B cell (primary cell): ENCODE data around the gene MS4A18. TPM values are rescaled to one million over a fixed set of nuclear protein-coding genes. Genes with fewer than 3 reads are reported as not detected.

Source experiments
- ATAC-seq: fragments of 200-7000 bp; cut with Tn5 transposase; one replicate; pipeline ENCODE4 v1.10.0; 2021; ENCODE audit warnings: low read depth, mild to moderate bottlenecking, moderate number of reproducible peaks, moderate library complexity
- CTCF ChIA-PET: fragments of 350-600 bp; sonication (Branson Sonifier 250); formaldehyde crosslinking; loops from one replicate; lab custom pipeline; 2021; ENCODE audit warnings: antibody characterized with exemption, inconsistent platforms; lab: Charles Lee
- POLR2A ChIA-PET: fragments of 350-600 bp; sonication (Branson Sonifier 250); formaldehyde crosslinking; loops from one replicate; lab custom pipeline; 2021; ENCODE audit warnings: antibody characterized with exemption; lab: Charles Lee
- DNase-seq: peaks from one replicate; pipeline ENCODE4 v3.0.0; 2013
- H2AFZ ChIP-seq: 2 replicates; pipeline ENCODE4 v1.6.1; 2012; ENCODE audit warnings: mild to moderate bottlenecking, low read depth, low read length; ENCODE audit not compliant: insufficient read depth, poor library complexity, severe bottlenecking
- H3K27ac ChIP-seq, 2 donors: 1 replicate in 1 of 2; 2 replicates in 1 of 2; pipeline ENCODE4 v1.5.1; 2012 to 2013; ENCODE audit warnings: low read length in 2 of 2, mild to moderate bottlenecking in 2 of 2, moderate library complexity in 1 of 2
- H3K27me3 ChIP-seq, 4 experiments: fragments of 200-600 bp in 1 of 4; sonication (generic) in 1 of 4; replicated peaks in 1 of 4; 1 replicate in 2 of 4; 2 replicates in 2 of 4; pipeline versions ENCODE4 v1.6.1 to v1.7.0; 2013 to 2016; ENCODE audit warnings: low read length in 3 of 4, mild to moderate bottlenecking in 2 of 4, mixed read lengths in 1 of 4, moderate library complexity in 1 of 4; ENCODE audit not compliant: insufficient read depth in 4 of 4, control insufficient read depth in 3 of 4; ENCODE audit errors: control extremely low read depth in 1 of 4
- H3K36me3 ChIP-seq, 2 experiments: replicated peaks in 1 of 2; 1 replicate in 1 of 2; 2 replicates in 1 of 2; pipeline versions ENCODE4 v1.6.1 to v1.7.1; 2013; ENCODE audit warnings: low read length in 1 of 2; ENCODE audit not compliant: insufficient read depth in 2 of 2, control insufficient read depth in 1 of 2; ENCODE audit errors: control extremely low read depth in 1 of 2, extremely low read depth in 1 of 2
- H3K4me1 ChIP-seq, 2 donors: fragments of 200-600 bp in 1 of 2; sonication (generic) in 1 of 2; 1 replicate in 1 of 2; 2 replicates in 1 of 2; pipeline versions ENCODE4 v1.5.1 to v1.6.1; 2013 to 2017; ENCODE audit warnings: low read length in 2 of 2; ENCODE audit not compliant: control insufficient read depth in 2 of 2, insufficient read depth in 2 of 2
- H3K4me2 ChIP-seq: replicated peaks from 2 replicates; pipeline ENCODE3; 2012; ENCODE audit warnings: mild to moderate bottlenecking, low read depth, low read length; ENCODE audit not compliant: poor library complexity, severe bottlenecking
- H3K4me3 ChIP-seq, 5 experiments: fragments of 200-600 bp in 1 of 5; sonication (generic) in 1 of 5; 1 replicate in 3 of 5; 2 replicates in 2 of 5; pipeline versions ENCODE4 v1.5.1 to v1.7.0; 2011 to 2016; ENCODE audit warnings: low read length in 4 of 5, mild to moderate bottlenecking in 4 of 5, low read depth in 2 of 5, control low read depth in 1 of 5, moderate library complexity in 1 of 5; ENCODE audit not compliant: insufficient read depth in 1 of 5; ENCODE audit errors: control extremely low read depth in 1 of 5, extremely low read depth in 1 of 5
- H3K79me2 ChIP-seq: fragments of 200-600 bp; sonication (generic); one replicate; pipeline ENCODE4 v1.6.0; 2016; ENCODE audit warnings: low read length; ENCODE audit not compliant: control insufficient read depth, insufficient read depth
- H3K9ac ChIP-seq: fragments of 200-600 bp; sonication (generic); 2 replicates; pipeline ENCODE4 v1.6.1; 2017; ENCODE audit warnings: mild to moderate bottlenecking, low read length, moderate library complexity
- H3K9me3 ChIP-seq, 3 donors: one replicate each; pipeline versions ENCODE4 v1.6.1 to v1.7.1; 2013; ENCODE audit warnings: low read length in 2 of 3; ENCODE audit not compliant: control insufficient read depth in 2 of 3, insufficient read depth in 1 of 3; ENCODE audit errors: control extremely low read depth in 1 of 3
- H4K20me1 ChIP-seq: 2 replicates; pipeline ENCODE4 v1.6.0; 2012; ENCODE audit warnings: mild to moderate bottlenecking, low read length; ENCODE audit not compliant: insufficient read depth, control insufficient read depth, poor library complexity, severe bottlenecking
- H3K27ac Mint-ChIP-seq: one replicate; pipeline ENCODE4 v1.8.0; 2021; ENCODE audit warnings: mixed read lengths
- H3K27me3 Mint-ChIP-seq: one replicate; pipeline ENCODE4 v1.8.0; 2021; ENCODE audit warnings: mixed read lengths
- H3K4me1 Mint-ChIP-seq: one replicate; pipeline ENCODE4 v1.8.0; 2021; ENCODE audit warnings: mixed read lengths
- H3K4me3 Mint-ChIP-seq: one replicate; pipeline ENCODE4 v1.8.0; 2021; ENCODE audit warnings: mixed read lengths
- H3K9me3 Mint-ChIP-seq: one replicate; pipeline ENCODE4 v1.8.0; 2022; ENCODE audit warnings: mixed read lengths; ENCODE audit not compliant: insufficient read depth
- WGBS: methylation state at CpG from one replicate; pipeline ENCODE4 v1.1.5; 2013; ENCODE audit warnings: missing lambda C conversion rate; ENCODE audit not compliant: insufficient coverage; 5-methylcytosine and 5-hydroxymethylcytosine counted together
- intact Hi-C: fragments of 100-400 bp; cut with micrococcal nuclease; formaldehyde crosslinking; loops from one replicate; pipeline ENCODE4 v1.10.0; 2022
- polyA plus RNA-seq: library from polyadenylated mRNA; depleted of rRNA; stranded (reverse); fragments of >200 nt; gene quantifications from 2 replicates; pipeline ENCODE4 v1.2.3, GENCODE V29; 2012
- total RNA-seq, 2 donors: library from RNA; stranded (reverse); fragments of 120-200 nt in 1 of 2; gene quantifications; 1 replicate in 1 of 2; 2 replicates in 1 of 2; pipeline versions ENCODE4 v1.2.3 to v1.2.4, GENCODE V29; 2013 to 2022
- TF ChIP-seq, protein P1 (sequence below): fragments of 200-600 bp; IDR thresholded peaks from one replicate; pipeline ENCODE4 v1.8.0; 2022; ENCODE audit warnings: antibody characterized with exemption, mild to moderate bottlenecking

Gene MS4A18
- total and polyA plus RNA-seq, 2 donors (not counting 1 experiment from before 2014, with no cell fraction given) = not detected

DNA sequence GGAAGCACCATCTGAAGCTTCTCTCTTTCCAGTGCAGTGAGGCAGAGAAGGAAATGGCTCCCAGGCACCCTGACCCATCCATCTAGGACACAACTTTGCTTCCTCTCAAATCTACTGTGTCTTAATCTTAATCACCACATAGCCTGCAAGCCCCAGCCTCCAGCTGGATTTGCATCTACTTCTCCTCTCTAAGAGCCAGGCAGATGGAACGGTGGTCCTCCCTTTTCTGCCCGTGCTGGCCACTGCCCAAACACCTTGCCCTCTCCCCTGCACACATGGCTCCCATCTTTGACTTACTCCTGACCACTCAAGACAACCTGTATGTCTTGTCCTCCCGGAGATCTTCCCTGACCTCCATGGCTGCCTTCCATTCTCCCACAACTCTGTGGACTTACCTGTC lies 68.0 kb downstream of the MS4A18 start:
- WGBS = 91% methylated on average over 3 of the region's 3 CpGs
- CTCF ChIA-PET = no interaction called here
- H3K4me1 Mint-ChIP-seq = no peaks in the 10 kb centered on the region
- no peak overlapping the region for H3K27ac Mint-ChIP-seq
- intact Hi-C loops = no loop called here
- H3K36me3 ChIP-seq = no peaks in the 10 kb centered on the region
- ATAC-seq (no peak), DNase-seq (no peak)
- no peaks in the 10 kb centered on the region for H3K9me3 ChIP-seq
- no peaks in the 10 kb centered on the region for H3K4me1 ChIP-seq
- no peak overlapping the region for H3K4me3 ChIP-seq
- no peak overlapping the region for H3K4me3 Mint-ChIP-seq
- no peak overlapping the region for H3K9ac ChIP-seq
- no peak overlapping the region for H3K4me2 ChIP-seq
- H3K27me3 ChIP-seq = no peaks in the 10 kb centered on the region
- H3K79me2 ChIP-seq = no peaks in the 10 kb centered on the region
- H2AFZ ChIP-seq = no peak overlapping the region
- H3K27me3 Mint-ChIP-seq = no peaks in the 10 kb centered on the region
- H3K27ac ChIP-seq = no peak overlapping the region
- TF ChIP-seq, protein P1, sequence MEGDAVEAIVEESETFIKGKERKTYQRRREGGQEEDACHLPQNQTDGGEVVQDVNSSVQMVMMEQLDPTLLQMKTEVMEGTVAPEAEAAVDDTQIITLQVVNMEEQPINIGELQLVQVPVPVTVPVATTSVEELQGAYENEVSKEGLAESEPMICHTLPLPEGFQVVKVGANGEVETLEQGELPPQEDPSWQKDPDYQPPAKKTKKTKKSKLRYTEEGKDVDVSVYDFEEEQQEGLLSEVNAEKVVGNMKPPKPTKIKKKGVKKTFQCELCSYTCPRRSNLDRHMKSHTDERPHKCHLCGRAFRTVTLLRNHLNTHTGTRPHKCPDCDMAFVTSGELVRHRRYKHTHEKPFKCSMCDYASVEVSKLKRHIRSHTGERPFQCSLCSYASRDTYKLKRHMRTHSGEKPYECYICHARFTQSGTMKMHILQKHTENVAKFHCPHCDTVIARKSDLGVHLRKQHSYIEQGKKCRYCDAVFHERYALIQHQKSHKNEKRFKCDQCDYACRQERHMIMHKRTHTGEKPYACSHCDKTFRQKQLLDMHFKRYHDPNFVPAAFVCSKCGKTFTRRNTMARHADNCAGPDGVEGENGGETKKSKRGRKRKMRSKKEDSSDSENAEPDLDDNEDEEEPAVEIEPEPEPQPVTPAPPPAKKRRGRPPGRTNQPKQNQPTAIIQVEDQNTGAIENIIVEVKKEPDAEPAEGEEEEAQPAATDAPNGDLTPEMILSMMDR = no peak
- POLR2A ChIA-PET = no interaction called here
- no peaks in the 10 kb centered on the region for H3K9me3 Mint-ChIP-seq
- H4K20me1 ChIP-seq = no peaks in the 10 kb centered on the region

Other genes with a start within 250 kb of the MS4A18 start
- not detected in 2 replicates for gene MS4A12, start 231.9 kb upstream of the MS4A18 start, total RNA-seq
- not detected in 2 replicates for gene MS4A12, start 231.9 kb upstream of the MS4A18 start, polyA plus RNA-seq
- gene MS4A13, start 209.3 kb upstream of the MS4A18 start, total RNA-seq = not detected in 2 replicates
- gene MS4A13, start 209.3 kb upstream of the MS4A18 start, polyA plus RNA-seq = not detected in 2 replicates
- gene MS4A8, start 25.1 kb upstream of the MS4A18 start, total RNA-seq = not detected in 2 replicates
- not detected in 2 replicates for gene MS4A8, start 25.1 kb upstream of the MS4A18 start, polyA plus RNA-seq
- not detected in 2 replicates for gene MS4A15, start 32.1 kb downstream of the MS4A18 start, total RNA-seq
- gene MS4A15, start 32.1 kb downstream of the MS4A18 start, polyA plus RNA-seq = not detected in 2 replicates
- not detected in 2 replicates for gene MS4A10, start 60.6 kb downstream of the MS4A18 start, total RNA-seq
- not detected in 2 replicates for gene MS4A10, start 60.6 kb downstream of the MS4A18 start, polyA plus RNA-seq
- gene CCDC86, start 117.4 kb downstream of the MS4A18 start, total RNA-seq = 9.5 and 10.5 TPM in 2 replicates
- gene CCDC86, start 117.4 kb downstream of the MS4A18 start, polyA plus RNA-seq = 9.6 and 12.4 TPM in 2 replicates
- gene PTGDR2, start 131.2 kb downstream of the MS4A18 start, total RNA-seq = 0.27 TPM in 1 of 2 replicates, not detected in the other
- 0.03 and 0.04 TPM in 2 replicates for gene PTGDR2, start 131.2 kb downstream of the MS4A18 start, polyA plus RNA-seq
- not detected in 2 replicates for gene ZP1, start 142.8 kb downstream of the MS4A18 start, total RNA-seq
- gene ZP1, start 142.8 kb downstream of the MS4A18 start, polyA plus RNA-seq = 0.06 TPM in 1 of 2 replicates, not detected in the other
- gene PRPF19, start 181.9 kb downstream of the MS4A18 start, total RNA-seq = 80.4 and 89.9 TPM in 2 replicates
- gene PRPF19, start 181.9 kb downstream of the MS4A18 start, polyA plus RNA-seq = 24.3 and 41.8 TPM in 2 replicates
- gene TMEM109, start 189.4 kb downstream of the MS4A18 start, total RNA-seq = 81.7 and 99.4 TPM in 2 replicates
- gene TMEM109, start 189.4 kb downstream of the MS4A18 start, polyA plus RNA-seq = 19.3 and 32.0 TPM in 2 replicates
- gene TMEM132A, start 199.7 kb downstream of the MS4A18 start, total RNA-seq = 11.3 and 13.8 TPM in 2 replicates
- gene TMEM132A, start 199.7 kb downstream of the MS4A18 start, polyA plus RNA-seq = 0.89 and 1.2 TPM in 2 replicates
- gene SLC15A3, start 227.5 kb downstream of the MS4A18 start, total RNA-seq = 91.4 and 93.0 TPM in 2 replicates
- 45.9 and 61.5 TPM in 2 replicates for gene SLC15A3, start 227.5 kb downstream of the MS4A18 start, polyA plus RNA-seq
- gene CD6, start 247.0 kb downstream of the MS4A18 start, total RNA-seq = 9.3 and 10.5 TPM in 2 replicates
- 13.6 and 13.7 TPM in 2 replicates for gene CD6, start 247.0 kb downstream of the MS4A18 start, polyA plus RNA-seq